GM19452 (cell line): Measurements from ENCODE around the gene ITGA5.
A peak's percentile ranks its signal among the peaks of the same experiment; 100 is the strongest.

Experiments used
- ATAC-seq: cut with Tn5 transposase; IDR thresholded peaks from one replicate; pipeline ENCODE4 v1.9.1; 2021; ENCODE audit not compliant: unreplicated experiment

Gene ITGA5

DNA sequence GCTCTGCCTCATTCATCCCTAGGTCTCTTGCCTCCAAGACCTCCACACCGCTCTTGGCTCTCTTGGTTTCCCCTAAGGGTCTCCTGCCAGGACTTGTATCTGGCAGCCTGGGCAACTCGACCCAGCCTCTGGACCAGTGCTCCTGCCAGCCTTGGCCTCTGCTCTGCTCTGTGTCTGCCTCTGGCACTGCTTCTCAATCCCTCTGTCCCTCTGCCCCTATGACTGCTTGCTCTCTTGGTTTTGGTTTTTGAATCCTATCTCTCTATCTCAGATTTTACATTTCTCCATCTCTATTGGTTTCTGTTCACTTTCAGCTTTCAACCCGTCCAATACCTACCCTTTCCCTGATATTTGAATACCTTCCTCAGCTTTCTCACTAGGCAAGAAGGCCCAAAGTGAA, 6.3 kb downstream of the ITGA5 start:
- ATAC-seq = no peak

DNA sequence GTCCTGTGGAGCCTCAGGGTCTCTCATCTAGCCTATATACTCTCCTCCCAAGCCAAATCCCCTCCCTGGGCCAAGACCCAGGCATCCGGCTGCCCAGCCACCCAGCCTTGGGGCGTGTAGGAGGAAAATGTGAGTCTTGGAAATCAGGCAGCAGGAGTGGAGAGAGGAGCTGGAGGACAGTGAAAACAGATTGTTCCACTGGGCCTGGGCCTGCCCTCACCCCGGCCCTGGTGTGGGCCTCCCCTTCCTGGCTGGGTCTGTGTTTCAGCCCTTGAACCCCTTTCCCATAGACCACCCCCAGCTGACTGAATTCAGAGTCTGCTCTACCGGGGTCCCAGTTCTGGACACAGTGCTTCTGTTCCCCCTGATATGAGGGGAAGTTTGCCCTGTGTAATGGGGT, 6.7 kb downstream of the ITGA5 start:
- no peak for ATAC-seq

DNA sequence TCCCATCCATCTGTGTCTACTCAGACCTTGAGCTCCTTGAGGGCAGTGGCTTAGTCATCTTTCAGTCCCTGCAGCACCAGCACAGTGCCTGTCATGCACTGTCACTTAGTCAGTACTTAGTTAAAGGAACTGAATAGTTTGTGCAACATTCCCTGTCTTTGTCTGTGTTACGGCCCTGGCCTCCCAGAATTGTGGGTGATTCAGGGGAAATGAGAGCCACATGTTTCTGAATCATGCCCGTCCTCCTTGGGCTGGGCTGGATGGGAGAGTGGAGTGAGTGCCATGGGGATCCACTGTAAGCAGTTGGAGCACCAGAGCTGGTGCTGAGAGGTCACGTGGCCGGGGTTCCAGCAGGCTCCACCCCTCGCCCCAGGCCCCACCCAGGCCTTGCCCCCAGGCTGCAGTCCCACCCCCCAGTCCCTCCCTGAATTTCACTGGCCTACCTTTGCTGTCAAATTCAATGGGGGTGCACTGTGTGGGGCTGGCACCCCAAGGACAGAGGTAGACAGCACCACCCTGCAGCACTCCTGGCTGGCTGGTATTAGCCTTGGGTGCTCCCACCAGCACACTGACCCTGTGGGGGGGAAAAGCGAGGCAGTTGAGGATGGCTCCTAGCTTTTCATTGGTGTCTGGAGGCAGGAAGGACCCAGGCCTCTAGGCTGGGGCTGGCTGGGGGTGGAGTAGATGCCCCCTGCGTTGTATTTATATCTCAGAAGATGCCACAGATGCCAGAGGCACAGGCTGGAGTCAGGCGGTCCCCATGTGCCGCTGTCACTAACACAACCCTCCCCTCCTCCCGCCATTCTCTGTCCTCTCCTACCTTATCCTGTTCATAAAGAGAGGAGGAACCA, 7.5 kb downstream of the ITGA5 start:
- ATAC-seq = no peak

DNA sequence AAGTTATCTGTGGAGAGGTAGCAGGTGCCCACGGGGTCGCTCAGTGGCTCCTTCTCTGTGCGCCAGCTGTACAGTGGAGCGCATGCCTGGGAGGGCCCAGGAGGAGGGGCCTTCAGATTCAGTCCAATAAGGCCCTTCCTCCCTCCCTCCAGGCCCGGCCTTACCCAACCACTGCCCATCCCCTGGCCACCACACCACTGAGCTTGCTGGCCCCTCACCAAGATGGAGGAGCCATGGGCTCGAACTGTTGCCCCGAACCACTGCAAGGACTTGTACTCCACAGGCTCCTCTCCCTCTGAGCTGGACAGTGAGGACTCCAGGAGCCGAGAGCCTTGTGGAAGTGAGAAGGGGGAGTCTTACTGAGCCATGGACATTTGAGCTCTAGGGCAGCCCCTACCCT, 9.8 kb downstream of the ITGA5 start:
- no peak for ATAC-seq

DNA sequence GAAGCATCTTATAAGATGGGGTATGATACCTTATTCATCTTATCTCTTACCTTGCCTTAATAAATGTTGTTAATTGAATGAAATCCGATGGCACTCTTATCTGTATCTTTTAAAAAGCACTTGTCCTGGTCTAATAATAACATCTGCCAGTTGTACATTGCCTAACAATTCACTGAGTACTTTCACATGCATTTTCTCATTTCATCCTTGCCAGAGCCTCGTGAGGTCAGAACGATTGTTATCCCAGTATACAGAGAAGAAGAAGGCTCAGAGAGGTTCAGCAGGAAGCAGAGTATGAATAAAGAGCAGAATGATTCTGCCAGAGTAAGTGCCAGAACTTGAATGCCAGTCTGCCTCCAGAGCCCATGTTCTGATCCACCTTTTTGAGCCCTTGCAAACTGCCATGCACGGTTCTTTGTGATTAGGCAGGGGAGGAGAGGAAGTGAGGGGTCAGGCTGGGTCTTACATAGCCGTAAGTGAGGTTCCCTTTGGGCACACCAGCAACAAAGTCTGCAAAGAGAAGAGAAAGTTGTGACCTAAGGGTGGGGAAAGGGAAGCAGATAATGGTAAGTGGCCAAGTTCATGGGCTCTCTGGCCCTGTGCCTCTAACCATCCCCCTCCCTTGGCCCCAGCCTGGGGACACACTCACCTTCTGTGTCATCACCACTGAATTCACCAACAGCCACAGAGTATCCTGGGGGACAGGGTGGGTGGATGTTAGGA, 11.7 kb downstream of the ITGA5 start:
- ATAC-seq = no peak

DNA sequence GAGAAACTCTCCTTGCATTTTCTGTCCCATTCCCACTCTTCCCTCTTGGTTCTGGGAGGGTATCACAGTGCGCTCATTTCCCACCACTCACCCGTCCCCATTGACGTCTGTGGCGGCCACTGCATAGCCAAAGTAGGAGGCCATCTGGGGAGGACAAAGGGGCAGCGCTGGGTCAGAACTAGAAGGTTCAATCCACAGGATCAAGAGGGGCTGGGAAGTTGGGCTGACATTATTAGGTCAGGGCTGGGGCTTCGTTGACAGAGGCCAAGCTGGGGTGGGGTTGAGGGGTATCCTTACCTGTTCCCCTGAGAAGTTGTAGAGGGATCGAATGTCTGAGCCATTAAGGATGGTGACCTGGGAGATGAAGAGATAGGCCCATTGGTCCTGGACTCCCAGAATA, 13.5 kb downstream of the ITGA5 start:
- ATAC-seq = no peak

DNA sequence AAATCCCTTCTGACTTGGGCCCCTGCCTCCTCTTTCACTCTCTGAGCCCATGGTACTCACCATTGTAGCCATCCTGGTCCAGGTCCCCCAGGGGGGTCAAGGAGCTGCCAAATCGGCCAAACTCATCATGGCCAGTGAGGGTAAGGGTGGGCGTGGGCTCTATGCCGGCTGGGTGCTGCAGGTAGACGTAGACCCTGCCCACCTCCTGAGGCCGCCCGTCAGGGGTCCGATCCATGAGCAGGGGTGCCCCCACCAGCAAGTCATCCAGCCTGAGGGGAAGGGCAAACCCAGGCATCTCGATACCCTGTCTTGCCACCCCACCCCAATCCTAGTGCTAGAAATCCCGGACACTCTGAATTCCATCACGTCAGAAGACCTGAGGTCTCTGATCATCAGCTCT, 14.0 kb downstream of the ITGA5 start:
- ATAC-seq = no peak

DNA sequence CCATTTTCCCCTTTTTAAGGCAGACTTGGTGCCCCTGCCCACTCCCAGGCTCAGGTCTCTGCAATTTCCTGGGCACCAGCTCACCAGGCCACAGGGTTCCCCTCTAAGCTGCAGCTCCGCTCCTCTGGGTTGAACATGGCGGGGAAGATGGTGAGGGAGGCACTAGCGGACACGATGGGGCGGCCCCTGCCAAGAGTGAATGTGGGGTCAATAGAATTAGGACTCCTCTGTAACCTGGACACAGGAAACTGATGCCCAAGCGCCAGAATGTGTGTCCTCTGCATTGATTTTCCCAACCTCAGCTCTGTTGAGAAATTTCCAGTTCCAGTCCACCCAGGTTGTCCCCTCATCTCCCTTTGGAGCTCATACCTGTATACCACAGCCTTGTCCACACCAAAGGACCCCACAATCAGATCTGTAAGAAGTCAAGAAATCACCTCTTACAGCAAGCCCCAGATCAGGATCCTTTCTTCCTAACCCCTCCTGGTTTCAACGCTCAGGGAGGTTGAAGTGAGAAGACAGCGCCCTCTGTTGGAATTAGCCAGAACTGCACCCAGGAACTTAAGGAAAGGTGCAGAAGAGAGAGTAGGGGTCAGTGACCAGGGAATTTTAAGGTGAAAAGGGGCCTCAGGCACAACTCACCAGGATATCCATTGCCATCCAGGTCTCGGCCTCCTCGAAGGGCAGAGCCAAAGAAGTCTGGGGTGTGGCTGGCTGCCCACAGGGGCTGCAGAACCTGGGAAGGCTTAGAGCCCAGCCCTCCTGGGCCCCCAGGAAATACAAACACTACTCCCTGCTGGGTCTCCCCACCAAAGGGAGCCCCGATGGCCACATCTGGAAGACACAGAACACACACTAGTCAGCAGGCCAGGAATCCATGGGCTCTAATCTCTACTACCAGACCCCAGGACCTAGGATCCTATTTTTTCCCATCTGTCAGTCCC, 14.7 kb downstream of the ITGA5 start:
- ATAC-seq = no peak

DNA sequence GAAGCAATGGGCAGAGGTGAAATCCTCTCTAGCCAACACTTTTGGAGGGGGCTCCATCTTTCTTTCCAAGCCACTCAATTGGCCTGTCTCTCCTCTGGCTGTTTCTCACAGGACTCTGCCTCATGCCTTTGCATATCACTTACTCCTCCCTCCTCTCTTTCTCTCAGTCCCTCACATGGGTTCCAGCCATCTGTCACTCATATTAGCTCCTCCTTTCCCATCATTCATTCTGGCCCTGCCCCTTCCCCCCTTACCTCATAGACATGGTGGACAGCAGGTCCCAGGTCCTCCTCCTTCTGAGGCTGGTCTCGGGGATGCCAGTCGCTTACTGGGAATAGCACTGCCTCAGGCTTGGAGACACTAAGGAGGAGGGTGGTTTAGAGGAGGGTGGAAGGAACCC, 17.9 kb downstream of the ITGA5 start:
- no peak for ATAC-seq

DNA sequence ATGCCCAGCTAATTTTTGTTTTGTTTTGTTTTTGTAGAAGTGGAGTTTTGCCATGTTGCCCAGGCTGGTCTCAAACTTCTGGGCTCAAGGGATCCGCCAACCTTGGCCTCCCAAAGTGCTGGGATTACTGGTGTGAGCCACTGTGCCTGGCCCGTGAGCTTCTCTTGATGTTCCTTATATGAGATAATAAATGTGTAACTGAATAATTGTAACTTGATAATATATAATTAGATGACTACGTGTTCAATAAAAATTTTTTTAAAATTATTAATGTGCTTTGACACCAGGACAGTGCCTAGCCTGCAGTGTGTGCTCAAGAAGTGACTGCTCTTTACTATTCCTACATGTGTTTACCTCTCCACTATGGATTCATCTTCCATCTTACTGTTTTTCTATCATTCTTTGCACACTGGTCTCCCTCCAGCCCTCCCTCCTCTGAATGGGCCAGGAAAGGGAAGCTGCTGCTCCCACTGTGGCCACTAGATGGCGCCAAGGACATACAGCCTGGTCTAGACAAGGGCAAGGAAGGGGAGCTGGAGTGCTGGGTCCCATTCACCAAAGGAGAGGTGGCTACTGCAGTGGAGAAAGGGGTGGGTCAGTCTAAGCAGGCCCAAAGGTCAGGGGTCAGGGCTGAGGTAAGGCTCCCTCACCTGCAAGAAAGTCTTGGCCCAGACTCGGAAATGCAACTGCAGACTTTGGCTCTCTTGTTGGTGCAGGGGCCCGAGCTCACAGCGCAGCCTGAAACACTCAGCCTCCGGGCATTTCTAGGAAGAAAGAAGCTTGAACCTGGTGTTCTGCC, 19.9 kb downstream of the ITGA5 start:
- peak; percentile 69 for ATAC-seq

DNA sequence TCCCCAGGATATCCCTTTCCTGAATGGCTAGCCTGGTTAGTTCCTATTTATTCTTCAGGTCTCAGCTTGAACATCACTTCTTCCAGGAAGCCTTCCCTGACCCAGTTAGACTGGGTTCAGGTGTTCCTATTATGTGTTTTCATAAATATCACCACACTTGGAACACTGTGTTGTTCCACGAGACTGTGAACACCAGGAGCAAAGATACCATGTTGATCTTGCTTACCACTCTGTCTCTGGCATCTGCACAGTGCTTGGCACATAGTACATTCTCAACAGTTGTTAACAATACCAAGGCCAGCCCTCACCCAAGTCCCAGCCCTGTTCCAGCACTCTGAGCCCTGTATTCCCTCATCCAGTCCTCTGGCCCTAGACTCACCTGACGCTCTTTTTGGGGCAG, 20.8 kb downstream of the ITGA5 start:
- no peak for ATAC-seq

DNA sequence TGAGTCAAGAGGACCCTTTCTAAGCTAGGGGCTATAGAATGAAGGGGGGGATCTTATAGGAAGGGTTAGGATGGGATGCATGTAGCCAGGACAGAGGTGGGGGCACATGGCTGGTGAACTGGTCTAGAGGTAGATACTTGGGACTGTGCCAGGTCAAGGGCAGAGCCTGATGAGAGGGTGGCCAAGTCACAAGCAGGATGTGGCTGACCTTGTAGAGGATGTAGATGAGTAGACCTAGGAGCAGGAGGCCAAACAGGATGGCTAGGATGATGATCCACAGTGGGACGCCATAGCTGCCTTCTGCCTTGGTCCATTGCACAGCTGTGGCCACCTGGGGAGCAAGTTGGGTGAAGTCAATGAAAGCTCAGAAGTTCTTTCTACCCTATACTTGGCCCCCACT, 21.9 kb downstream of the ITGA5 start:
- no peak for ATAC-seq

DNA sequence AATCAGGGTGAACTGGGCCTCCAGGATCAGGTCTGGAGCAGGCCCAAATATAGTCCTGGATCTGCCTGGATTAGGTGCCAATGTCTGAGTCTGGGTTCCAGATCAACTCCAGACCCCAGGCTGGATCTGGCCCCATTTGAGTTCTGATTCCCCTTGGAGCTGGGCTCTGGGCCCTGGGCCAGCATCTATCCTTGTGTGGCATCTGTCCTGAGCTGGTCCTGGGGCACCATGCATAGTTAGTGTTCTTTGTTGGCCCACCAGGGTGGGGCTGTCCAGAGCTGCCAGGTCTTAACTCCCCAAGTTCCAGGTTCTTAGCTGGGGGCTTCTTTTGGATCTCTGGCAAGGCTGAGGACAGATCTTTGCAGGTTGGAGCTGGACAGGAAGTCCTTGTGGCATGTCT, 23.5 kb downstream of the ITGA5 start:
- ATAC-seq = no peak

DNA sequence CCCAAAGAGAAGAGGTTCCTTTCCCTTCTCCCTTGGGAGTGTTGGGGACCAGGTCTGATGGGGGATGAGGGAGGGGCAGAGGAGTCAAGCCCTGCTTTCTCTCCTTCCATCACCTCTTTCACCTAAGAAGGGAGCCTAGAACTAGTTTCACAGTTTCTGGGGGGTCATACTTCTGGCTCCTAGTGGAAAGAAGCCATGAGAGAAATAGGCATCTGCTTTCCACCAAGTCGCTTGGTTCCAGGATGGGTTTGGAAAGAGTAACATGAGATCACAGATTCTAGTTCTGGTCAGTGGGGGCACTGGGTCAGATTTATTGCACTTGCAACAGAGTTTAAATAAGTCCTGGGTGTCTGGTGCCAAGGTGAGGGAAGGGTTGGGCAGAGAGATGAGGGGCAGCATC, 24.1 kb downstream of the ITGA5 start:
- no peak for ATAC-seq

DNA sequence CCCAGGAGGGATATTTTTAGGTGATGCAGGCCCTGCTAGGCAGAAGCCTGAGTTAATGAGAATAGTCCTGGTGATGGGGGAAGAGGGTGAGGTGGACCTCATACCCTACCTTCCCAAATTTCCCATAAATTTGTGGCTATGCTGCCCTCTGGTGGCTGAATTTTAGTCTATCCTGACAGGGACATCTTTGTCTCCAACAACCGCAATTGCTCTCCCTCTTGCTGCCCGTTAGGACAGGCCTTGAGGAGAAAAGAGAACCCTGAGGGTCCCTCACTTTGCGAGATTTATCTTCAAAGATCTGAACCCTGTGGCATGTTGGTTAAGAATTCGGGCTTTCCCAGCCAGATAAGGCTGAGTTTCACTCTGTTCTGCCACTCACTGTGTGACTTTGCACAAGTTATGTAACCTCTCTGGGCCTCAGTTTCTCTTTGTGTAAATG, 24.8 kb downstream of the ITGA5 start:
- no peak for ATAC-seq

DNA sequence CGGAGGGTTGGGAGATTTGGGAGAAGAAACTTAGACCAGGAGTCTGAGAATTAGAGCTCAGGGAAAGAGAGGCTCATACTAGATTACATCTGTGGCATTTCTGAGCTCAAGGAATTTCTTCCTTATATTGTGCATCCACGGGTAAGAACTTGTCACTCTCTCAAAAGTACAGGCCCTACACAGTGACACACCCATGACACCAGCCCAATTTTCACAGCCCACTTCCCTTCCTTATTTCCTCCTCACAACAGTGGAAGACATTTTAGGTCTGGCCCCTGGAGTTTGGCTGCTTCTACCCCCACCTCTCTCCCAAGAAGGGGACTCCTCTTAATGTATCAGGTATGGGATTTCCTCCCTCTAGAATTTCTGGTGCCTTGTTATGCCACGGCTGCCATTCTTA, 25.3 kb downstream of the ITGA5 start:
- ATAC-seq = no peak

DNA sequence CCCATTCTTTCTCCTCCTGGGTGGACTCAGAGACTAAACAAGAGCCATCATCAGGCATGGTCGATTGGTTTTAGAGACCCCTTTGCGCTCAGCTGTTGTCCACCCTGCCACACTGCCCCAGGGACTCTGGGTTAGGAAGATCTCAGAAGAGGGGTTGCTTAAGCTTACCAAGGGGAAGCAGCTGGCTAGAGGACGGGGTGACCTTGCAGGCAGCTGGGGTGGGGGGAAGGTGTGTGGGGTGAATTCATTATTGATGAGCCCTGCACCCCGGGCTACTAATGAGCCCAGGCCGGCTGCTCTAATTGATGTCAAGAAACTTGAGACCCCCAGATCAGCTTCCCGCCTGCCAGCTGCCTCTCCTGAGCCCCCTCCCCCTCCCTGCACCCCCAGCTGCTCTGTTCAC, 25.9 kb downstream of the ITGA5 start:
- ATAC-seq = no peak

DNA sequence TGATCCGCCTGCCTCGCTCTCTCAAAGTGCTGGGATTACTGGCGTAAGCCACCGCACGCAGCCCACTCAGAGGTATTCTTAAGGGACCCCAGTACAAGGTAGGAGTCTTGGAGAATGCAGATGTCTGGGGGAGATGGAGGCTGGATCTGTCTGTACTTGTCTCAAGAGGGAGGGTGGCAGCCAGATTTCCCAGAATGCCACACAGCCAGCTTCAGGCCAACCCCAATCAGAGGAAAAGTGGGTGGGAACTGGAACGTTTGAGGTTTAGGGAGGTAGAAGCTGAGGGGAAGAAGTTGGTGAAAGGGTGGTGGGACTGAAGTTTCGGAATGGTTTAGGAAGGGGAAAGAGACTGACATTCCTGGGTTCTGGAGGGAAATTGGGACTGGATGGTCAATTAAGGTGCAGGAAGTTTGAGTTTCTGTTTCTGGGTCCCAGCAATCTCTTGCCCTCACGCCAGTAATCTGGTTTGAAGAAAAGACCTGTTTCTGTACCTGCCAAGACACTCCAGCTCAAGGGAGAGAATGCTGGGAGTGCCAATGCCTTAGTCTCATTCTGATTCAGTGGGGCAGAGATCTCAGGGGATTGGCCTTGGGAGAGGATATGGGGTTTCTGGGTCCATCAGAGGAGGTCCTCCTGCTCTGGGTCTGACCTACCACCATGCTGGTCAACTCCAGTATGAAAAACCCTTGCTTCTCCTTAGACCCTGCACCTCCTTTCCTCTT, 26.4 kb downstream of the ITGA5 start:
- ATAC-seq = no peak

DNA sequence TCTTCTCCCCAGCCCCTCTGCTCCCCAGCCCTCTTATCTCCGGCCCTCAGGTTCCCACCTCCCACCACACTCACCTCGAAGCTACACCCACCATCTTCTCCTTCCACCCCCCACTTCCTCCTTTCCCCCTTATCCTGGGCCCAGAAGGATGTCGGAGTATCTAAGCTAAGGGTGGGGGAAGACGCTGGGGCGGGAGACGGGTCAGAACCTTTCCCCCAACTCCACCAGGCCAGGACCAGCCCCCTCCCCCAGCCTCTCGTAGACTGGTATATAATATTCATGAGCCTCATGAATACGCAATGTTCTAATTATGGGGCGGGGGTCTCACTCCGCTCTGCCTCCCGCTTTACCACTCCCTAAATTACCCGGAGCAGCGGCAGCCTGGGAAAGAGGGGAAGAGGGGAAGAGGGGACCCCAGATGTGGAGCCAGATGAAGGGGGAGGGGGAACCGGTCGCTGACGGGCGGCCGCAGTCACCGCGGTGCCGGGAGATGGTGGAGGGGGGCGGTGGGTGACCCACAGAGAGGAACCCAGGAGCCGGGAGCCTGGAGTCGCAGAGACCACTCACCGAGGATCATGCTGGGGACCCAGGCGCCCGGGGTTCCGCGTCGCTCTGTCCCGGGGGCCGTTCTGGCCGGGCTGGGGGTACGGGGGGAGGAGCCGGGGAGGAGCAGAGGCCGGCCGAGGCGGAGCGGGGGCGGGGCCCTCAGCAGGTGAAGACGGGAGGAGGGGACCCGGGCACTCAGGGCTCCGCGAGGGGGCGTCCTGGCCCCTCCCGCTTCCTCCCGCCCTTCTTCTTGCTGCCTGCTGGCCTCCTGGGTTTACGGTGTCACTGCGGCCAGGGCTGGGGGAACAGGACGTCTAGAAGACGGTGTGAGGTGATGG, 28.2 kb downstream of the ITGA5 start:
- no peak for ATAC-seq
